Testis (tissue), 3 donors: ENCODE results near the gene TRMT61A. TPM values are rescaled to one million over a fixed set of nuclear protein-coding genes. Genes with fewer than 3 reads are reported as not detected.

Experiments used
- DNase-seq: peaks from one replicate; pipeline ENCODE4 v3.0.0-alpha.2; 2019
- H3K27ac ChIP-seq, 2 donors: fragments of 200-600 bp; sonication (generic); one replicate each; pipeline ENCODE4 v1.5.1; 2019
- H3K27me3 ChIP-seq: fragments of 200-600 bp; sonication (generic); one replicate; pipeline ENCODE4 v1.5.1; 2019
- H3K36me3 ChIP-seq: fragments of 200-600 bp; sonication (generic); one replicate; pipeline ENCODE4 v1.5.1; 2017; ENCODE audit warnings: low read depth; ENCODE audit errors: missing control alignments
- H3K4me1 ChIP-seq: fragments of 200-600 bp; sonication (generic); one replicate; pipeline ENCODE4 v1.5.1; 2019
- H3K4me3 ChIP-seq, 2 donors: fragments of 200-600 bp; sonication (generic); one replicate each; pipeline ENCODE4 v1.5.1; 2017 to 2019
- H3K9me3 ChIP-seq: fragments of 200-600 bp; sonication (generic); one replicate; pipeline ENCODE4 v1.5.1; 2017
- CTCF ChIP-seq, 3 experiments: fragments of 450-650 bp in 2 of 3; fragments of 200-600 bp in 1 of 3; sonication (generic) in 1 of 3; IDR thresholded peaks; one replicate each; pipeline ENCODE4 v1.5.1; 2016 to 2019; ENCODE audit warnings: antibody characterized with exemption in 3 of 3, mild to moderate bottlenecking in 2 of 3, moderate library complexity in 1 of 3
- POLR2A ChIP-seq: fragments of 450-650 bp; IDR thresholded peaks from one replicate; pipeline ENCODE4 v1.6.1; 2017; ENCODE audit warnings: antibody characterized with exemption, mild to moderate bottlenecking, moderate library complexity
- WGBS, 2 donors: methylation state at CpG; one replicate each; pipeline ENCODE4 v1.1.5; 2018; 5-methylcytosine and 5-hydroxymethylcytosine counted together
- intact Hi-C: fragments of 100-400 bp; cut with DNase I; formaldehyde crosslinking; loops from one replicate; pipeline ENCODE4 v1.15.1; 2023; ENCODE audit warnings: low total_unique reads
- polyA plus RNA-seq: library from polyadenylated mRNA; stranded (reverse); fragments of 350-450 nt; fragmentation: Illumina TruSeq; extraction: RNeasy Lipid Tissue Mini Kit (QIAGEN cat#74804); gene quantifications from one replicate; pipeline ENCODE4 v1.2.3, GENCODE V29; 2014; ENCODE audit warnings: low read depth, low replicate concordance; ENCODE audit not compliant: insufficient read depth
- total RNA-seq, 2 donors: library from RNA; depleted of rRNA; stranded (reverse); fragments of >200 nt; gene quantifications; one replicate each; pipeline ENCODE4 v1.2.3, GENCODE V29; 2016

The TRMT61A gene
- total and polyA plus RNA-seq, 3 donors from 2014 or later = 12.1 to 29.8 (median 19.1) TPM

GRCh38 chr14:103527408-103528145 lies 1.4 kb upstream of the TRMT61A start:
- no peak overlapping the region for H3K4me3 ChIP-seq
- 66 to 72% methylated on average over 9 to 14 of the region's 14 CpGs for WGBS, 2 donors
- H3K4me1 ChIP-seq = peaks cover 59% of the 10 kb centered on the region
- H3K36me3 ChIP-seq = no peaks in the 10 kb centered on the region
- DNase-seq = no peak
- TF ChIP-seq POLR2A = no peak
- no peak for TF ChIP-seq CTCF (IDR thresholded peaks at IDR 0.05)
- H3K27me3 ChIP-seq = no peaks in the 10 kb centered on the region
- intact Hi-C loops = no loop called here
- no peaks in the 10 kb centered on the region for H3K9me3 ChIP-seq
- H3K27ac ChIP-seq = peak overlapping the region; percentile 71 to 97

GRCh38 chr14:103528146-103528586 lies 830 bp upstream of the TRMT61A start:
- 11 to 15% methylated on average over 8 to 10 of the region's 10 CpGs for WGBS, 2 donors
- Histone ChIP-seq H3K27ac (peak overlapping the region; percentile 71 to 97), H3K36me3 (no peaks in the 10 kb centered on the region), H3K9me3 (no peaks in the 10 kb centered on the region), H3K4me1 (peaks cover 59% of the 10 kb centered on the region), H3K27me3 (no peaks in the 10 kb centered on the region), H3K4me3 (peak overlapping the region; percentile 80 to 88)
- TF ChIP-seq CTCF (IDR thresholded peaks at IDR 0.05) = no peak
- TF ChIP-seq POLR2A = no peak
- DNase-seq = peak; percentile 70
- intact Hi-C loops = no loop called here

- peaks cover 65% of the 10 kb centered on the region for H3K4me1 ChIP-seq
- WGBS, 2 donors = 39 to 41% methylated on average over 9 to 42 of the region's 42 CpGs
Measured at GRCh38 chr14:103529383-103530365, 678 bp downstream of the TRMT61A start.

GRCh38 chr14:103530390-103530789 lies 1.4 kb downstream of the TRMT61A start:
- intact Hi-C loops = no loop called here
- TF ChIP-seq CTCF (IDR thresholded peaks at IDR 0.05) (no peak), POLR2A (no peak)
- DNase-seq = no peak
- H3K4me1 ChIP-seq = peaks cover 67% of the 10 kb centered on the region
- WGBS, 2 donors = 32 to 34% methylated on average over 6 to 7 of the region's 7 CpGs
- no peak overlapping the region for H3K27ac ChIP-seq
- no peaks in the 10 kb centered on the region for H3K36me3 ChIP-seq
- no peaks in the 10 kb centered on the region for H3K27me3 ChIP-seq
- no peaks in the 10 kb centered on the region for H3K9me3 ChIP-seq
- no peak overlapping the region for H3K4me3 ChIP-seq

More at GRCh38 chr14:103529383-103530365, 678 bp downstream of the TRMT61A start:
- Histone ChIP-seq H3K27ac (peak overlapping the region in 1 of 2 donors; percentile 97), H3K4me3 (peak overlapping the region; percentile 80 to 88), H3K27me3 (no peaks in the 10 kb centered on the region), H3K9me3 (no peaks in the 10 kb centered on the region), H3K36me3 (no peaks in the 10 kb centered on the region)
- DNase-seq = no peak
- intact Hi-C loops = no loop called here
- TF ChIP-seq POLR2A (no peak), CTCF (IDR thresholded peaks at IDR 0.05) (no peak)
